Measurements from ENCODE around the gene PPP2R5C. TPM values are rescaled to one million over a fixed set of nuclear protein-coding genes. Genes with fewer than 3 reads are reported as not detected.
A peak's percentile ranks its signal among the peaks of the same experiment; 100 is the strongest.

The PPP2R5C gene
- total RNA-seq, 1 experiment from 2014 or later, result 96.1 TPM

DNA sequence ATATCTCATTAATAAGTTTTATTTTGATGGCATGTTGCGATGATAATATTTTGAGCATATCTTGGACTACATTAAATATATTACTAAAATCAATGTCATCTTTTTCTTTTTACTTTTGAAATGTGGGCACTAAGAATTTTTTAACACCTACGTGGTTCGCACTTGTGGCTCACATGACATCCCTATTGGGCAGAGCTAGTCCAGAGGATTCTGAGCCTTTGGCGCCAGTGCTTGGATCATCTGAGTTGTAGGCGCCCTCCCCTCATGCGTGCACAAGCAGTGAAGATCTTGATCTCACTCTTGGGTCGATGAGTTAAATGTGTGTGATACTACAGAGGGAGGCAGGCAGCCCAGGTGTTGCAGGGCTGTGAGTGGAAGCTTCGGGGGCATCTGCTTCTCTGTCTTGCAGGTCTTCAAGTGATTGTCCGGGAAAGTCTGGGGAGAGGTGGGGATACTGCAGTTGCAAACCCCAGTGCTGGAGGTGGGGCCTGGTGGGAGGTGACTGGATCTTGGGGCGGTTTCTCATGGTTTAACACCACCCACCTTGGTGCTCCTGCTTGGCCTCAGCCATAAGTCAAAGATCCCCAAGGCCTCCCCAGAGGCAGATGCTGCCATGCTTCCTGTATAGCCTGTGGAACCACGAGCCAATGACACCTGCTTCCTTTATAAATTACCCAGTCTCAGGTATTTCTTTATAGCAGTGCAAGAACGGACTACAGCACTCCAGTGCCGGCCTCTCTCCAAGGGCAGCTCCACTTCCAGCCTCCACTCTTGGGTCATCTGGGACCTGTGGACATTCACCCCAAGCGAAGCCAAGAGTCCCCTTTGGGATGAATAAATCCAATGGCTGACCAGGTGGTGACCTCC, 46.1 kb upstream of the PPP2R5C start:
- H3K27ac ChIP-seq (ENCODE audit: low read length), result no peak overlapping the region
- no peaks in the 10 kb centered on the region for H3F3A ChIP-seq (ENCODE audit: low read length, unreplicated experiment)
- no TSS peak for BruUV-seq (replicated peaks)
- intact Hi-C loops (cut with micrococcal nuclease), result no loop called here
- H3K79me2 ChIP-seq (ENCODE audit: low read length), result no peaks in the 10 kb centered on the region
- H2AFZ ChIP-seq (ENCODE audit: low read length), result no peak overlapping the region
- H3K4me2 ChIP-seq (ENCODE audit: low read length), result no peak overlapping the region
- H3K36me3 ChIP-seq (ENCODE audit: low read depth, low read length), result no peaks in the 10 kb centered on the region
- no peaks in the 10 kb centered on the region for H3K9me3 ChIP-seq (ENCODE audit: low read length)
- no peaks in the 10 kb centered on the region for H3K27me3 ChIP-seq (ENCODE audit: low read length)
- H3K4me1 ChIP-seq (ENCODE audit: insufficient read depth, low read length), result peaks cover 3% of the 10 kb centered on the region
- no peak for DNase-seq
- no peak overlapping the region for H3K4me3 ChIP-seq (ENCODE audit: low read length)
- no peak overlapping the region for H3K9ac ChIP-seq (ENCODE audit: low read length)
- ATAC-seq, result no peak
- POLR2A ChIA-PET (ENCODE audit: unreplicated experiment), result no interaction called here
- CTCF ChIA-PET, result no interaction called here
- TF ChIP-seq, protein P1, sequence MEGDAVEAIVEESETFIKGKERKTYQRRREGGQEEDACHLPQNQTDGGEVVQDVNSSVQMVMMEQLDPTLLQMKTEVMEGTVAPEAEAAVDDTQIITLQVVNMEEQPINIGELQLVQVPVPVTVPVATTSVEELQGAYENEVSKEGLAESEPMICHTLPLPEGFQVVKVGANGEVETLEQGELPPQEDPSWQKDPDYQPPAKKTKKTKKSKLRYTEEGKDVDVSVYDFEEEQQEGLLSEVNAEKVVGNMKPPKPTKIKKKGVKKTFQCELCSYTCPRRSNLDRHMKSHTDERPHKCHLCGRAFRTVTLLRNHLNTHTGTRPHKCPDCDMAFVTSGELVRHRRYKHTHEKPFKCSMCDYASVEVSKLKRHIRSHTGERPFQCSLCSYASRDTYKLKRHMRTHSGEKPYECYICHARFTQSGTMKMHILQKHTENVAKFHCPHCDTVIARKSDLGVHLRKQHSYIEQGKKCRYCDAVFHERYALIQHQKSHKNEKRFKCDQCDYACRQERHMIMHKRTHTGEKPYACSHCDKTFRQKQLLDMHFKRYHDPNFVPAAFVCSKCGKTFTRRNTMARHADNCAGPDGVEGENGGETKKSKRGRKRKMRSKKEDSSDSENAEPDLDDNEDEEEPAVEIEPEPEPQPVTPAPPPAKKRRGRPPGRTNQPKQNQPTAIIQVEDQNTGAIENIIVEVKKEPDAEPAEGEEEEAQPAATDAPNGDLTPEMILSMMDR (conservative IDR thresholded peaks at IDR 0.05; ENCODE audit: low read depth, low read length), result no peak
- TF ChIP-seq EZH2phosphoT487 (IDR thresholded peaks at IDR 0.05; ENCODE audit: borderline replicate concordance, low read length), result no peak
- H4K20me1 ChIP-seq (ENCODE audit: low read length), result no peaks in the 10 kb centered on the region
- no peaks in the 10 kb centered on the region for H3K9me2 ChIP-seq (replicated peaks; ENCODE audit: low read length)

GRCh38 chr14:101716077-101716950, 45.2 kb upstream of the PPP2R5C start:
- H4K20me1 ChIP-seq (ENCODE audit: low read length), result no peaks in the 10 kb centered on the region
- no peaks in the 10 kb centered on the region for H3F3A ChIP-seq (ENCODE audit: low read length, unreplicated experiment)
- no peak for ATAC-seq
- H3K9me2 ChIP-seq (replicated peaks; ENCODE audit: low read length), result no peaks in the 10 kb centered on the region
- no peak for TF ChIP-seq EZH2phosphoT487 (IDR thresholded peaks at IDR 0.05; ENCODE audit: borderline replicate concordance, low read length)
- TF ChIP-seq, protein P1 (conservative IDR thresholded peaks at IDR 0.05; ENCODE audit: low read depth, low read length), result 0 out of 2 replicates have a peak, but pooled peaks have one; percentile 28
- no peaks in the 10 kb centered on the region for H3K9me3 ChIP-seq (ENCODE audit: low read length)
- peaks cover 3% of the 10 kb centered on the region for H3K4me1 ChIP-seq (ENCODE audit: insufficient read depth, low read length)
- no peak overlapping the region for H3K9ac ChIP-seq (ENCODE audit: low read length)
- H3K27ac ChIP-seq (ENCODE audit: low read length), result no peak overlapping the region
- CTCF ChIA-PET, result no interaction called here
- no peak overlapping the region for H2AFZ ChIP-seq (ENCODE audit: low read length)
- BruUV-seq (replicated peaks), result no TSS peak
- H3K36me3 ChIP-seq (ENCODE audit: low read depth, low read length), result no peaks in the 10 kb centered on the region
- H3K4me2 ChIP-seq (ENCODE audit: low read length), result no peak overlapping the region
- POLR2A ChIA-PET (ENCODE audit: unreplicated experiment), result no interaction called here
- no peaks in the 10 kb centered on the region for H3K27me3 ChIP-seq (ENCODE audit: low read length)
- no peak overlapping the region for H3K4me3 ChIP-seq (ENCODE audit: low read length)
- H3K79me2 ChIP-seq (ENCODE audit: low read length), result no peaks in the 10 kb centered on the region
- intact Hi-C loops (cut with micrococcal nuclease), result no loop called here
- no peak for DNase-seq
